Ovary (tissue), 9 donors: ENCODE measurements around the gene ATG14. TPM values are rescaled to one million over a fixed set of nuclear protein-coding genes. Genes with fewer than 3 reads are reported as not detected.

Experiments used
- DNase-seq, 5 donors: peaks; one replicate each; pipeline ENCODE4 v3.0.0-alpha.2; 2019 to 2020
- H3K27ac ChIP-seq, 2 donors: fragments of 200-600 bp; one replicate each; pipeline versions ENCODE4 v1.5.1 to v1.8.0; 2019 to 2022
- H3K27me3 ChIP-seq: fragments of 200-600 bp; one replicate; pipeline ENCODE4 v1.8.0; 2022
- H3K36me3 ChIP-seq: fragments of 200-600 bp; sonication (generic); one replicate; pipeline ENCODE4 v1.5.1; 2019
- H3K4me1 ChIP-seq: one replicate; pipeline ENCODE4 v1.8.1; 2013; ENCODE audit warnings: mild to moderate bottlenecking, moderate library complexity; ENCODE audit not compliant: insufficient read depth
- H3K4me3 ChIP-seq: fragments of 200-600 bp; sonication (generic); one replicate; pipeline ENCODE4 v1.5.1; 2017
- H3K9me3 ChIP-seq, 2 donors: fragments of 200-600 bp in 1 of 2; sonication (generic) in 1 of 2; one replicate each; pipeline versions ENCODE4 v1.5.1 to v1.8.1; 2013 to 2019; ENCODE audit warnings: mild to moderate bottlenecking in 1 of 2, moderate library complexity in 1 of 2
- CTCF ChIP-seq, 3 donors: fragments of 450-650 bp in 2 of 3; fragments of 200-600 bp in 1 of 3; IDR thresholded peaks; one replicate each; pipeline versions ENCODE4 v1.5.1 to v1.8.0; 2016 to 2022; ENCODE audit warnings: antibody characterized with exemption in 3 of 3, mild to moderate bottlenecking in 1 of 3
- EP300 ChIP-seq: sonication (generic); formaldehyde crosslinking; IDR thresholded peaks from one replicate; pipeline ENCODE4 v1.6.1; 2017; ENCODE audit warnings: antibody characterized with exemption
- POLR2A ChIP-seq: fragments of 450-650 bp; IDR thresholded peaks from one replicate; pipeline ENCODE4 v1.6.1; 2017; ENCODE audit warnings: antibody characterized with exemption, mild to moderate bottlenecking, moderate library complexity
- WGBS, 3 donors: extraction: QIAGEN DNeasy Blood & Tissue Kit in 1 of 3; methylation state at CpG; one replicate each; pipeline versions ENCODE4 v1.1.5 to v1.1.7; 2013 to 2017; 5-methylcytosine and 5-hydroxymethylcytosine counted together
- intact Hi-C, 4 donors: fragments of 100-400 bp; cut with DNase I; formaldehyde crosslinking; loops; one replicate each; pipeline versions ENCODE4 v1.11.0 to v1.15.1; 2022 to 2023
- polyA plus RNA-seq, 2 donors: library from polyadenylated mRNA; stranded (reverse); fragments of 200-250 nt in 1 of 2; fragments of 350-450 nt in 1 of 2; fragmentation: Illumina TruSeq in 1 of 2; extraction: RNeasy Lipid Tissue Mini Kit (QIAGEN cat#74804) in 1 of 2; gene quantifications; one replicate each; pipeline ENCODE4 v1.2.3, GENCODE V29; 2013 to 2014
- total RNA-seq, 7 donors: library from RNA; depleted of rRNA in 2 of 7; stranded (reverse); fragments of >200 nt in 2 of 7; fragmentation: NEBNext Ultra II Directional in 3 of 7; extraction: Animal tissue kit (Norgen Biotek cat#: 25700) in 3 of 7; gene quantifications; one replicate each; pipeline versions ENCODE4 v1.1.0 to v1.2.4, GENCODE V29; 2016 to 2023
- donor health status: DM: no; HTN: no; CAD: no; lungs with moderate emphysema.
- donor health status: DM: no; HTN: no; CAD: no.
- donor health status: Bipolar disorder and iron deficiency.
- donor health status: DM: yes; HTN: yes; CAD: no.
- donor health status: DM: no; HTN: no; CAD: no.
- donor health status: DM: yes; HTN: yes; CAD: no.

ATG14 gene
- total and polyA plus RNA-seq, 9 donors, result 9.5 to 22.5 (median 12.1) TPM

- H3K4me3 ChIP-seq, result no peak overlapping the region
- WGBS, 3 donors, result 93 to 100% (median 94%) methylated on average over 1 of the region's 1 CpG
- H3K9me3 ChIP-seq, result no peaks in the 10 kb centered on the region
- no peak for DNase-seq
- no peak for TF ChIP-seq EP300
- no peak for TF ChIP-seq POLR2A
- no peak for TF ChIP-seq CTCF (IDR thresholded peaks at IDR 0.05)
- H3K4me1 ChIP-seq, result peaks cover 4% of the 10 kb centered on the region
- H3K36me3 ChIP-seq, result no peaks in the 10 kb centered on the region
- no peak overlapping the region for H3K27ac ChIP-seq
- intact Hi-C loops, result no loop called here
- no peaks in the 10 kb centered on the region for H3K27me3 ChIP-seq
Observed at GRCh38 chr14:55327179-55327578, 84.5 kb downstream of the ATG14 start.

GRCh38 chr14:55324812-55325211 lies 86.8 kb downstream of the ATG14 start:
- WGBS, 3 donors, result 88 to 100% (median 97%) methylated on average over 2 of the region's 2 CpGs
- no peak for TF ChIP-seq CTCF (IDR thresholded peaks at IDR 0.05)
- TF ChIP-seq POLR2A, result no peak
- TF ChIP-seq EP300, result no peak
- H3K4me1 ChIP-seq, result peaks cover 3% of the 10 kb centered on the region
- H3K27me3 ChIP-seq, result no peaks in the 10 kb centered on the region
- no peak for DNase-seq
- H3K9me3 ChIP-seq, result no peaks in the 10 kb centered on the region
- H3K36me3 ChIP-seq, result no peaks in the 10 kb centered on the region
- H3K4me3 ChIP-seq, result no peak overlapping the region
- H3K27ac ChIP-seq, result no peak overlapping the region
- intact Hi-C loops, result no loop called here

GRCh38 chr14:55323910-55324309 lies 87.7 kb downstream of the ATG14 start:
- no peaks in the 10 kb centered on the region for H3K9me3 ChIP-seq
- H3K4me3 ChIP-seq, result no peak overlapping the region
- H3K36me3 ChIP-seq, result no peaks in the 10 kb centered on the region
- intact Hi-C loops, result no loop called here
- H3K4me1 ChIP-seq, result peaks cover 3% of the 10 kb centered on the region
- no peak for TF ChIP-seq EP300
- TF ChIP-seq POLR2A, result no peak
- no peak for TF ChIP-seq CTCF (IDR thresholded peaks at IDR 0.05)
- H3K27me3 ChIP-seq, result no peaks in the 10 kb centered on the region
- H3K27ac ChIP-seq, result no peak overlapping the region
- DNase-seq, result no peak

- Histone ChIP-seq H3K9me3 (no peaks in the 10 kb centered on the region), H3K36me3 (no peaks in the 10 kb centered on the region), H3K4me1 (no peaks in the 10 kb centered on the region), H3K4me3 (no peak overlapping the region), H3K27me3 (no peaks in the 10 kb centered on the region), H3K27ac (no peak overlapping the region)
- TF ChIP-seq CTCF (IDR thresholded peaks at IDR 0.05), result no peak
- no peak for TF ChIP-seq EP300
- TF ChIP-seq POLR2A, result no peak
- no peak for DNase-seq
- WGBS, 3 donors, result 97 to 100% (median 98%) methylated on average over 1 of the region's 1 CpG
- intact Hi-C loops, result no loop called here
Observed at GRCh38 chr14:55318694-55319093, 92.9 kb downstream of the ATG14 start.
